ENCODE measurements around the gene SELENOV.

SELENOV gene

DNA sequence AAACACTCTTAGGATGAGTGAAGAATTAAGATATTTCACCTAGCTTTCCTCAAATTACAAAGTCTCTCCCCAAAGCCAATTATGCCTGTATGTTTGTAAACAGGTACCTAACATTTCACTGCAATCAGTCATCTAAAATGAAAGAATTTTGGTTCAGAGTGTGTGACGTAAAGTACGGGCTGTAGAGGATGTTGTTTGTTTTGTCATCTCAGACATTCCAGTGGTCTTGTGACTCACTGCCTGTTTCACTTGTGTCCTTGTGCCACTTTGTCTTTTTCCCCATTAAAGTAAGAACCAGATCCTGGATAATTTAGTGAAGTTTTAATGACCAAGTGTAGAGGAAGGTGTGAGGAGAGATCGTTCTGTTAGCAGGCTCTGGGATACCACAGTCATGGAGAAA is 53.7 kb downstream of the SELENOV start:
- no peak for DNase-seq

Measured in NCI-H2171 treated with DMSO at 0.1 percent for 48 hours (cell line).